Keratinocyte (primary cell): ENCODE data around the gene EYS. TPM values are rescaled to one million over a fixed set of nuclear protein-coding genes. Genes with fewer than 3 reads are reported as not detected.

Experiments used
- DNase-seq: peaks from one replicate; pipeline ENCODE4 v3.0.0-alpha.2; 2011; ENCODE audit warnings: low read depth, missing footprints, low spot score
- FAIRE-seq: peaks from 2 replicates; lab custom pipeline; 2011; peaks lifted over from hg19 to GRCh38; lab: Jason Lieb, UNC
- H2AFZ ChIP-seq: 2 replicates; pipeline ENCODE4 v1.6.0; 2012; ENCODE audit warnings: low read length, control low read depth, inconsistent platforms; ENCODE audit not compliant: control insufficient read depth
- H3K27ac ChIP-seq: 2 replicates; pipeline ENCODE4 v1.5.1; 2011; ENCODE audit warnings: low read length; ENCODE audit not compliant: control insufficient read depth, insufficient read depth
- H3K27me3 ChIP-seq: 3 replicates; pipeline ENCODE4 v1.6.0; 2011; ENCODE audit warnings: low read length; ENCODE audit not compliant: control insufficient read depth, insufficient read depth; ENCODE audit errors: extremely low read depth
- H3K36me3 ChIP-seq, 2 experiments: 2 replicates in 1 of 2; 3 replicates in 1 of 2; pipeline ENCODE4 v1.5.1; 2011; ENCODE audit warnings: low read length in 2 of 2, mild to moderate bottlenecking in 1 of 2; ENCODE audit not compliant: control insufficient read depth in 2 of 2, insufficient read depth in 2 of 2; ENCODE audit errors: extremely low read depth in 1 of 2
- H3K4me1 ChIP-seq: 3 replicates; pipeline ENCODE4 v1.5.1; 2011; ENCODE audit warnings: low read length; ENCODE audit not compliant: control insufficient read depth, insufficient read depth; ENCODE audit errors: extremely low read depth
- H3K4me2 ChIP-seq: 3 replicates; pipeline ENCODE4 v1.6.0; 2011; ENCODE audit warnings: low read depth, low read length; ENCODE audit not compliant: control insufficient read depth, insufficient read depth; ENCODE audit errors: extremely low read depth
- H3K4me3 ChIP-seq, 3 experiments: fragments of 200-600 bp in 1 of 3; sonication (generic) in 1 of 3; 2 replicates in 2 of 3; 3 replicates in 1 of 3; pipeline ENCODE4 v1.5.1; 2011 to 2016; ENCODE audit warnings: low read length in 3 of 3, mild to moderate bottlenecking in 3 of 3, control low read depth in 2 of 3, inconsistent platforms in 1 of 3, low read depth in 1 of 3, mixed read lengths in 1 of 3, mixed run types in 1 of 3, moderate library complexity in 1 of 3; ENCODE audit not compliant: control insufficient read depth in 2 of 3, insufficient read depth in 2 of 3; ENCODE audit errors: extremely low read depth in 1 of 3
- H3K79me2 ChIP-seq: 2 replicates; pipeline ENCODE4 v1.6.0; 2012; ENCODE audit warnings: low read length; ENCODE audit not compliant: control insufficient read depth, insufficient read depth
- H3K9ac ChIP-seq: 3 replicates; pipeline ENCODE4 v1.6.0; 2011; ENCODE audit warnings: low read length; ENCODE audit not compliant: control insufficient read depth, insufficient read depth; ENCODE audit errors: extremely low read depth
- H3K9me1 ChIP-seq: 3 replicates; pipeline ENCODE4 v1.6.0; 2011; ENCODE audit warnings: low read length; ENCODE audit not compliant: control insufficient read depth, insufficient read depth; ENCODE audit errors: extremely low read depth
- H3K9me3 ChIP-seq: 2 replicates; pipeline ENCODE4 v1.5.1; 2012; ENCODE audit warnings: low read depth, low read length; ENCODE audit not compliant: control insufficient read depth
- H4K20me1 ChIP-seq: 3 replicates; pipeline ENCODE4 v1.6.0; 2011; ENCODE audit warnings: low read length; ENCODE audit not compliant: control insufficient read depth, insufficient read depth; ENCODE audit errors: extremely low read depth
- EZH2 ChIP-seq: IDR thresholded peaks from one replicate; pipeline ENCODE4 v1.6.1; 2012; ENCODE audit warnings: inconsistent platforms, mild to moderate bottlenecking, low read length, moderate library complexity
- dilution Hi-C: fragments of 300-500 bp; cut with MboI; formaldehyde crosslinking; loops from one replicate; pipeline ENCODE4 v1.7.0; 2020; ENCODE audit warnings: low sequenced_read_pairs; ENCODE audit not compliant: extremely low pct_ligation_motif_present
- polyA plus RNA-seq, 5 experiments: library from polyadenylated mRNA; depleted of rRNA in 3 of 5; stranded (reverse) in 3 of 5; stranded (forward) in 1 of 5; unstranded in 1 of 5; fragments of >200 nt; gene quantifications; 1 replicate in 1 of 5; 2 replicates in 3 of 5; 3 replicates in 1 of 5; pipeline versions ENCODE4 v1.2.1 to v1.2.3, GENCODE V29; 2011 to 2012; ENCODE audit warnings: missing spikeins in 2 of 5, low read depth in 1 of 5, low replicate concordance in 1 of 5
- TF ChIP-seq, protein P1 (sequence below), 3 experiments: IDR thresholded peaks in 1 of 3; conservative IDR thresholded peaks in 1 of 3; optimal IDR thresholded peaks in 1 of 3; 2 replicates in 2 of 3; 3 replicates in 1 of 3; pipeline versions ENCODE3 to v1.5.1; 2011; ENCODE audit warnings: low read length in 3 of 3, mild to moderate bottlenecking in 3 of 3, moderate library complexity in 2 of 3, control low read depth in 1 of 3, inconsistent platforms in 1 of 3; ENCODE audit not compliant: insufficient read depth in 2 of 3; ENCODE audit errors: extremely low read depth in 1 of 3

EYS gene
- polyA plus RNA-seq, 1 donor (not counting 4 experiments of a cell fraction or from before 2014, with no cell fraction given) = 0.34 TPM

DNA sequence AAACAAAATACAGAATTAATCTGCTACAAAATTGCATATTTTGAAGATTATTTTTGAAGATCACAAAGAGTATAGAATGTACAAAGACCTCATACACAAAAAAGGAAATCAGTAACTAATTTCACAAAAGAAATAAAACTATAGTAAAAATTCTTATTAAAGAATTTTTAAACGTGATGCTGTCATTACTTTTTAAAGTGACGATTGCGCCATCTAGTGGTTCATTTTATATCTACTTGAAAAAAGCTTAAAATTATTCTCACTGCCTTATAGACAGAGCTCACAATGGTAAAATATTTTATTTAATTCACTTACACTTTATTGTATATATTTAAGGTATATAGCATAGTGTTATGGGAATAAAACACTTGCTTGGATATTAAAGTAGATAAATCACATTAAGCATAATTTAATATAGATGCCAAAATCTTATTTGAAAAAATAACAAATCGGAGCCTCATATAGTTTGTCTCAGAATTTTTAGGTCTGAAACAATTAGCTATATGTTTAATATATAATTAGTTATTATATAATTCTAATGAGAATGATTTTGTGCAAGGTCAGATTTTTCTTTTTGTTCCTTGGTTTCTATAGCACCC is 1942.6 kb downstream of the EYS start:
- H3K36me3 ChIP-seq = no peaks in the 10 kb centered on the region
- dilution Hi-C loops = no loop called here
- no peak overlapping the region for H3K4me2 ChIP-seq
- FAIRE-seq (no peak), DNase-seq (no peak)
- H3K27me3 ChIP-seq = no peaks in the 10 kb centered on the region
- no peak overlapping the region for H2AFZ ChIP-seq
- H4K20me1 ChIP-seq = no peaks in the 10 kb centered on the region
- H3K79me2 ChIP-seq = no peaks in the 10 kb centered on the region
- TF ChIP-seq, protein P1, sequence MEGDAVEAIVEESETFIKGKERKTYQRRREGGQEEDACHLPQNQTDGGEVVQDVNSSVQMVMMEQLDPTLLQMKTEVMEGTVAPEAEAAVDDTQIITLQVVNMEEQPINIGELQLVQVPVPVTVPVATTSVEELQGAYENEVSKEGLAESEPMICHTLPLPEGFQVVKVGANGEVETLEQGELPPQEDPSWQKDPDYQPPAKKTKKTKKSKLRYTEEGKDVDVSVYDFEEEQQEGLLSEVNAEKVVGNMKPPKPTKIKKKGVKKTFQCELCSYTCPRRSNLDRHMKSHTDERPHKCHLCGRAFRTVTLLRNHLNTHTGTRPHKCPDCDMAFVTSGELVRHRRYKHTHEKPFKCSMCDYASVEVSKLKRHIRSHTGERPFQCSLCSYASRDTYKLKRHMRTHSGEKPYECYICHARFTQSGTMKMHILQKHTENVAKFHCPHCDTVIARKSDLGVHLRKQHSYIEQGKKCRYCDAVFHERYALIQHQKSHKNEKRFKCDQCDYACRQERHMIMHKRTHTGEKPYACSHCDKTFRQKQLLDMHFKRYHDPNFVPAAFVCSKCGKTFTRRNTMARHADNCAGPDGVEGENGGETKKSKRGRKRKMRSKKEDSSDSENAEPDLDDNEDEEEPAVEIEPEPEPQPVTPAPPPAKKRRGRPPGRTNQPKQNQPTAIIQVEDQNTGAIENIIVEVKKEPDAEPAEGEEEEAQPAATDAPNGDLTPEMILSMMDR (optimal IDR thresholded peaks at IDR 0.05 in 1 of 3, IDR thresholded peaks at IDR 0.05 in 1 of 3, conservative IDR thresholded peaks at IDR 0.05 in 1 of 3; ENCODE audit: extremely low read depth in 1 of 3, insufficient read depth in 2 of 3, low read length in 3 of 3) = peak in 1 of 3 experiments; percentile 15
- TF ChIP-seq EZH2 = no peak
- H3K27ac ChIP-seq = no peak overlapping the region
- H3K9me3 ChIP-seq = no peaks in the 10 kb centered on the region
- no peaks in the 10 kb centered on the region for H3K4me1 ChIP-seq
- no peak overlapping the region for H3K4me3 ChIP-seq
- H3K9me1 ChIP-seq = no peaks in the 10 kb centered on the region
- no peak overlapping the region for H3K9ac ChIP-seq

DNA sequence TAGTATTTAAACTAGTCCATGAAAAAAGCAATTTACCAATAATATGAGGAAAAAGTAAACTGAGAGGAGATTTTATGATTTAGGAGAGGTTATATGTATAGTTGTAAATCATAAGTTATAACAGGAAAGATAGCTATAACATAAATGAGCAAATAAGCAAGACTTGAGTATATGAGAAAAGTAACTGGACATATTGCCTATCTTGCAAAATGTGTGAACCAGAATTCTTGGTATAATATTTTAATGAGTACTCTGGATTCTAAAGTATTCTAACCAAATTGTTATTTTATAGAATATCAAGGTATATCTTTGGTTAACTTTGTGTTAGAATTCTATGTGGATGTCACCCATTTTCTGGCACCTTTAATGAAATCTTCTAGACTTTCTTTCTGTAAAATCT is 1946.8 kb downstream of the EYS start:
- Histone ChIP-seq H3K79me2 (no peaks in the 10 kb centered on the region), H3K4me3 (no peak overlapping the region), H3K36me3 (no peaks in the 10 kb centered on the region), H2AFZ (no peak overlapping the region), H4K20me1 (no peaks in the 10 kb centered on the region), H3K27ac (no peak overlapping the region), H3K9ac (no peak overlapping the region), H3K9me3 (no peaks in the 10 kb centered on the region), H3K27me3 (no peaks in the 10 kb centered on the region), H3K9me1 (no peaks in the 10 kb centered on the region), H3K4me1 (no peaks in the 10 kb centered on the region), H3K4me2 (no peak overlapping the region)
- no peak for DNase-seq
- dilution Hi-C loops = no loop called here
- no peak for FAIRE-seq
- TF ChIP-seq, protein P1 (optimal IDR thresholded peaks at IDR 0.05 in 1 of 3, IDR thresholded peaks at IDR 0.05 in 1 of 3, conservative IDR thresholded peaks at IDR 0.05 in 1 of 3; ENCODE audit: extremely low read depth in 1 of 3, insufficient read depth in 2 of 3, low read length in 3 of 3) = no peak
- TF ChIP-seq EZH2 = no peak
